Fibroblast of skin of scalp (primary cell): ENCODE results near the gene RDH13. TPM values are rescaled to one million over a fixed set of nuclear protein-coding genes. Genes with fewer than 3 reads are reported as not detected.
"Not testable (repeated sequence)": the region's sequence is repeated elsewhere in the genome, so short reads cannot be mapped to it uniquely, and the experiment has no call there.

Experiments
- DNase-seq: peaks from one replicate; pipeline ENCODE4 v3.0.0-alpha.2; 2013
- polyA plus RNA-seq, 2 experiments: library from polyadenylated mRNA; unstranded; fragments of 120-200 nt; gene quantifications; one replicate each; pipeline ENCODE4 v1.2.1, GENCODE V29; 2013; ENCODE audit not compliant: insufficient read length in 2 of 2

The RDH13 gene
- 5.8 TPM for polyA plus RNA-seq (2013, experiment 1 of 2; ENCODE audit: insufficient read length)
- 6.3 TPM for polyA plus RNA-seq (2013, experiment 2 of 2; ENCODE audit: insufficient read length)

DNA sequence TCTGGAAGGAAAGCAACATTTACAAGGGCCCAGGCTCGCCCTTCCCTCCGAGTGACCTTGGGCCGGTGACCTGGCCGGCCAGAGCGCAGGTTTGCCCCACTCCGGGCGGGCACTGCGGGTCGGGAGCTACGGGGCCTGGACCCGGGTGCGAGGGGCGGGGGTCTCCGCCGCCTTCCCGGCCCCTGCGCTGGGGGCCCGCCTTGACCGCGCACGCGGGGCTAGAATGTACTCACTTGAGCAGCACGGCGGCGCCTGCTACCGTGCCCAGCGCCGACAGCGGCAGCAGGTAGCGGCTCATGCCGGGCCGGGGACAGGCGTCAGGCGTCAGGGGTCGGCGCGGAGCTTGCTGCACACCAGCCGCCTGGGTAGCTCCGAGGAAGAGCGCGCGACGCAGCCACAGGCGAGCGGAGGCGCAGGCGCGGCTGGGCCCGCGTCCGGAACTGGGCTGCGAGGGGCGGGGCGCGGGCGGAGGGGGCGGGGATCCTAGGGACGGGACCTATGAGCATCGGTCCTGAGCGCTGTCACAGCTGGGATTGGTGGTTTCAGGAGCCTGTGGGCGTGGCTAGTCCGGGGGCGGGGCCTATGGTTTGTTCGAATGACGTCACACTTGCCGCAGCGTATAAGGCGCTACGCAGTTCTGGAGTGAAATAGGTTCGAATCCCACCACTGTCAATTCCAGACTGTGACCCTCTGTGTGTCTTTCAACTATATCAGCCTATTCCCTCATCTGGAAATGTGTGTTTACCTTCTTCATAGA is at the start of gene RDH13:
TSS of gene RDH13 (minus strand) at position 414 of the 757 bp plus-strand sequence. CDS start at position 298, 116 bp downstream.
- peak; percentile 95 for DNase-seq

DNA sequence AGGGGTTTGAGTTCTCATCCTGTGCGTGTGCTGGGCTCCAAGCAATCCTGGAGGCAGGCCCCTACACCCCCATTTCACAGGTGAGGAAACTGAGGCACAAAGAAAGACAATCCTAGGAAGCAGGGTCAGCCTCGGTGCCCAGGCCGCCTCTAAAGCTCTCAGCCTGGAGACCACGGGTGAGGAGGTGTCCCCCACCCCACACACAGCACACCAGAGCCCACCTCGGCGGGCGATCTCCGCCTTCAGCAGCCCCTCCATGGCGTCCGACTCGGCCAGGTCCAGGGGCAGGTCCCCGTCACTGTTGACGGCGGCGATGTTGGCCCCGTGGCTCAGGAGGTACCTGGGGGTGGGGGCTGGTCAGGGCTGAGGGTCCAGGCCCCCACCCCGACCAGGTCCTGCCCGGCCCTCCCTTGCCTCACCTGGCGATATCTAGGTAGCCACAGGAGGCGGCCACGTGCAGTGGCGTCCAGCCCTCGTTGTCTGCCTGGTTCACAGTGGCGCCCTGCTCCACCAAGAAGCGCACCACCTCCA is 49.4 kb upstream of the RDH13 start:
- no peak for DNase-seq

- no peak for DNase-seq
Observed at GRCh38 chr19:55111238-55111831, 48.4 kb upstream of the RDH13 start.

- peak; percentile 44 for DNase-seq
Observed at GRCh38 chr19:55109527-55110291, 46.8 kb upstream of the RDH13 start.

GRCh38 chr19:55107252-55107651 is 44.3 kb upstream of the RDH13 start:
- DNase-seq: not testable (repeated sequence)

- no peak for DNase-seq
Observed at GRCh38 chr19:55106591-55106990, 43.6 kb upstream of the RDH13 start.

- DNase-seq: no peak
Observed at GRCh38 chr19:55105237-55105636, 42.3 kb upstream of the RDH13 start.

- no peak for DNase-seq
Observed at GRCh38 chr19:55103190-55103589, 40.2 kb upstream of the RDH13 start.

- DNase-seq: no peak
Observed at GRCh38 chr19:55101261-55101660, 38.3 kb upstream of the RDH13 start.

DNA sequence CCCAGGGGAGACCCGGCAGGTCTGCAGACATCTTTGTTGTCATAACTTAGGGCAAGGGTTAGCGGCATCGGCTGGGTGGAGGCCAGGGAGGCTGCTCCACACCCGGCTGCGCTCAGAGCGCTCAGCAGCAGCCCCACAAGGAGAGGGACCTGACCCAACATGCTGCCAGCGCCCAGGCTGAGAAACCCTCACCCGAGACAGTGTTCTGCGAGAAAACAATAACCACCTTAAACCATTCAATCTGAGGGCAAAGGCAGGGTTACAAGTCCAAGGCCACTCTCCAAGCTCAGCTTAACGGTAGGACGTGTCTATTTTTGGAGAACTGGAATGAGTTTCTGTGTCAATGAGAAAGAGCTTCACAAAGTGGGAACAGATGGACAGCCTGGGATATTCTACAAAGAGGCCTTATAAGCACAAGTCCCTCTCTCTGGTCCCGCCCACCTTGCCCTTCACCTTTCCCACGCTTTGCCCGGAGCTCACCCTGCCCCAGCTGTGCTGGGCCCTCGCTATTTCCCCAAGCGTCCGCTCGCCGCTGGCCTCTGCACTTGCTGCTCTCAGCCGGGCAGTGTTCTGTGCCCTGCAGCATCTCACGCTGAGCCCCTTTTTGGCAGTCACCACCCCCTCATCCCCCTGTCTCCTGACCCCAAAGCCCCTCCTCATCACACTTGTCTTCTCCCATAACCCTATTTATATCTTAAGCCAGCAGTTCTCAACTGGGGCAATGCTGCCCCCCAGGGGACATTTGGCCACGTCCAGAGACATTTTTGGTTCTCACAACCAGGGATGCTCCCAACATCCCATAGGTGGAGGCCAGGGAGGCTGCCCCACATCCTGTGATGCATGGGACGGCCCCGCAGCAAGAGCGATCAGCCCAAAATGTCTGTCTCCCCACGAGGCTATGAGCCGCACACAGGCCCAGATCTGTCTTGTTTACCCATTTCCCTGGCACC is 36.9 kb upstream of the RDH13 start:
- no peak for DNase-seq

- DNase-seq: no peak
Observed at GRCh38 chr19:55098716-55099556, 36.0 kb upstream of the RDH13 start.

- DNase-seq: no peak
Observed at GRCh38 chr19:55097864-55098715, 35.1 kb upstream of the RDH13 start.

DNA sequence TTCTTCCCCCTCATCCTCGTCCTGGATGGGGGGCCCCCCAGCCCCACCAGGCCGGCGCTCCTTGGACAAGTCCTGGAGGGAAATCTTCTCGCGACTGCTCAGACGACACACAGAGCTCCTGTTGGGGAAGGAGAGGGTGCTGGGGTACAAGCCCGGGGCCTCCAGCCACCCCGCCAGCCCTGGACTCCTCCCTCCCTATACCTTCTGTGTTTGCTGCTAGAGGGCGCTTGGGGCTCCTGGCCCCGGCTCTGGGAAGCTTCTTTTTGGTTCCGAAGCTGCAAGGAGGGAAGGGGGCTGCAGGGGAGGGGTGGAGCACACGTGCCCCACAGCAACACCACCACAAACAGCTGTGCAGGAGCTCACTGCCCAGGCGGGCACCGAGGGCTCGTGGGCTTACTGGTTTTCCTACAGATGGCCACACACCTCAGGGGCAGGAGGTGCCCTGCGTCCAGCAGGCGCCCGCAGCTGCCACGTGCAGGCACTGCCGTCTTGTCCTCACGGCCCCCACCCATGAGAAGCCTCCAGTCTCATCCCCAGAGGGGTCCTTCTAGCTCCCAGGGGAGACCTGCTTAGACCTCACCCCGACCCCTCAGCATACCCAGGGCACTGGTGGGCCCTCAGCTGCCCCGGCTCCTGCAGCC is 33.2 kb upstream of the RDH13 start:
- DNase-seq: no peak

- no peak for DNase-seq
Observed at GRCh38 chr19:55095260-55096060, 32.5 kb upstream of the RDH13 start.

DNA sequence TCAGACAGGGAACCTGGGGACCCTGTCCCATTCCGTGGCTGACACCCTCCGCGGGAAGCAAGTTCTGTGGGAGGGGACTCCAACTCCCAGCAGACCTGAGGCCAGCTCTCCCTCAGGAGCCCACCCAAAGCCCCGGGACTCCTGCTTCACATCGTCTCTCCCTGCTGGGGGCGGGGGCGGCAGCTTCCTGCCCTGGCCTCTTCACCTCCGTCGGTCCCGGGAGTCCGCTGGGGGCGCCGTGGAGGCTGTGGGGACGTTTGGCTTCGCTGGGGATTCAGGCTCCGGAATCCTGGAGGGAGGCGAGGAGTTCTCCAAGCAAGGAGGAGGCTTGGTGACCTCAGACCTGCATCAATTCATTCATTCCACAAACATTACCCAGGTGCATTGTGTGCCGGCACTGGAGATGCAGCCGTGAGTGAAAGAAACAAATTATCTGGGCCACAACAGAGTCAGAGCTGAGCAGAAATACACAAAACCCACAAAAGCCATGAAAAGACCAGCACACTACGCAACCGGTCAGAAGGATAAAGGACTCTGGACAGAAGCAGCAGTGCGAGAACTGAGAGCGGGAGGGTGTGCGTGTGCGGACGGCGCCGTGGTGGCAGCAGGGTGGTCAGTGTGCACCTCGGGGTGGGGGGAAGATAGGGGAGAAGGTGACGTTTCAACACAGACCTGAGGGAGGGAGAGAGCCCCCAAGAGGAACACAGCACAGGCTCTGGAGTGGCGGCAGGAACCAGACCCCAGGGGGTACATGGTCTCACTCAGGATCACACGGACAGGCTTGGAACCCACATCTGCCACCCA is 31.7 kb upstream of the RDH13 start:
- no peak for DNase-seq

DNA sequence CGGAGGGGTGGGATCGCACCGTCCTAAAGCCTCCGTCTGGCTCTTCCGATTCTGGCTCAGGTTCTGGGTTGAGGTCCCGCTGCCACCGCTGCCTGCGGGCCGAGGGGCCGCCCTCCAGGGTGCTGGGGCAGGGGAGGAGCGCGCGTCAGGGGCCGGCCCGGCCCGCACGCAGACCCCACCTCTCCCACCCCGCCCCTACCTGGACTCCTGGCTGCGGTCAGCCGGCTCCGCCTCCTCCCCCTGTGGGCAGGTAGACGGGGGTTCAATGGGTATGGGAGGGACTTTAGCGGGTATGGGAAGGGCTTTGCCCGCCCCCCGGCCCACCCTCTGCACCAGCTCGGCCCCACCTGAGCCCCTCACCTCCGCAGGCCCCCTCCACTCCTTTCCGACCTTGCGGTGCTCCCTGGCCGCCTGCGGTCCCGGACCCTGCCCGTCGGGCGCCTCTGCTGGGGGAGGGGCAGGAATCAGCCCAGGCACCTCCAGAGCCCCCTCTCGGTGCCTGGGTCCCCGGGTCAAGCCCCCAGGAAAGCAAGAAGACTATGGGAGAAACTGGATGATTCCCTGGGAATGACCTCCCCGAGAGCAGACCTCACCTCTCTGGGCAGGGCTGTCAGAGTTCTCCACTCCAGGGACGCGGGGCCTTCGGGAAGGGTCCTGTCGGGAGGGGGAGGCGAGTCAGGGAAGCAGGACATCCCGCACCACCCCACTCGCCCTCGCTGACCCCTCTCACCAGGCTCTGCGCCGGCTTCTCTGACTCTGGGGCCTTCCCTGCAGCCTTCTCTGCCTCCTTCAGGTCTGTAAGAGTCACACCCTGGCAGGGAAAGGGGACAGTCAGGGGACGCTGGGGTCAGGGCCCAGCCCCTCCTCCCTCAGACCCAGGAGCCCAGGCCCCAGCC is 29.7 kb upstream of the RDH13 start:
- DNase-seq: no peak

DNA sequence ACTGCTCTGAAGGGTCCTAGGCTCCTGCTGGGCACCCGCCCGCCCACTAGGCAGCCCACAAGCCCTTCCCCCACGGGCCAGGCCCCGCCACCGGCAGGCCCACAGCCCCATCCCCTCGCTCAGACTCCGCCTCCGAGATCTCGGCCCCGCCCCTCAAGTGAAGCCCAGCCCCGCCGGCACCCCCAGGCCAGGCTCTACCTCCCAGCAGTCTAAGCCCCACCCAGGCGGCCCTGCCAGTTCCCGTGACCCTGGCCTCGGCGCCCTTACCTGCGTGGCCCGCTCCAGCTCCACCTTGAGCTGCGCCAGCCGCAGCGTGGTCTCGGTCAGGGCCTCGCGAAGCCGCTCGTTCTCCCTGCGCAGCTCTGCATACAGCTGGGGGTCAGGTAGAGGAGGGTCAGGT is 29.0 kb upstream of the RDH13 start:
- DNase-seq: no peak
